ENCODE measurements around the gene NCAPG2.

DNA sequence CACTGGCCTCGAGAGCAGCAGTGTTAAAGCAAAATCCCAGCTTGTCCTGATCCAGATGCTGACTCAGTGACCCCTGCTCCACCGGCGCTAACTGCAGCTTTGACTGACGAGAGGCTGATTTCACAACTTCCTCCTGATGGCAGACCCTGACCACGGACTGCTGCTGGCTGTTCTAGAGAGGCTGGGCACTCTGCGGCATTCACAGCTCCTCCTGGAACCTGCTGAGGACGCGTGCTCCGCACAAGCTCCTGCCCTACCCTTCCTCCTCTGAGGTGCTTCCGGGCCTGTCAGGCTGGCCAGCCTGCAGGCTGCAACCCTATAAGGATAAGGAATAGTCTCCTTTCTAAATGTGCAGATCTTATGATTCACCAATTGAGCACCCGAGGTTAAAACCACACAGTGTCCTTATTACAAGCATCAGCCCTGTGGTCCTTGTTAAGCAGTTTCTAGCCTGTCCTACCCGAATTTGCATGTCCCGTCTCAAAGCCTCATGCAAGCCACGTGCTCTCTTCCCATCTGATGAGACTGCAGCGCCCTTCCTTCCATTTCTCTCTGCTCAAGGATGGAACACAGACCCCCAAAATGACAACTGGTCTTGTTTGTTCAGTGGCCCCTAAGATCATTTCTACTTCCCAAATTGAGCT is 35.5 kb upstream of the NCAPG2 start:
- TF ChIP-seq, protein P1, sequence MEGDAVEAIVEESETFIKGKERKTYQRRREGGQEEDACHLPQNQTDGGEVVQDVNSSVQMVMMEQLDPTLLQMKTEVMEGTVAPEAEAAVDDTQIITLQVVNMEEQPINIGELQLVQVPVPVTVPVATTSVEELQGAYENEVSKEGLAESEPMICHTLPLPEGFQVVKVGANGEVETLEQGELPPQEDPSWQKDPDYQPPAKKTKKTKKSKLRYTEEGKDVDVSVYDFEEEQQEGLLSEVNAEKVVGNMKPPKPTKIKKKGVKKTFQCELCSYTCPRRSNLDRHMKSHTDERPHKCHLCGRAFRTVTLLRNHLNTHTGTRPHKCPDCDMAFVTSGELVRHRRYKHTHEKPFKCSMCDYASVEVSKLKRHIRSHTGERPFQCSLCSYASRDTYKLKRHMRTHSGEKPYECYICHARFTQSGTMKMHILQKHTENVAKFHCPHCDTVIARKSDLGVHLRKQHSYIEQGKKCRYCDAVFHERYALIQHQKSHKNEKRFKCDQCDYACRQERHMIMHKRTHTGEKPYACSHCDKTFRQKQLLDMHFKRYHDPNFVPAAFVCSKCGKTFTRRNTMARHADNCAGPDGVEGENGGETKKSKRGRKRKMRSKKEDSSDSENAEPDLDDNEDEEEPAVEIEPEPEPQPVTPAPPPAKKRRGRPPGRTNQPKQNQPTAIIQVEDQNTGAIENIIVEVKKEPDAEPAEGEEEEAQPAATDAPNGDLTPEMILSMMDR (conservative IDR thresholded peaks at IDR 0.05; ENCODE audit: low read length), result no peak
- no peak for TF ChIP-seq EZH2phosphoT487 (IDR thresholded peaks at IDR 0.05; ENCODE audit: borderline replicate concordance, low read depth, low read length)
